Spinal cord (tissue), 10 donors: ENCODE results near the gene ROR2. TPM values are rescaled to one million over a fixed set of nuclear protein-coding genes. Genes with fewer than 3 reads are reported as not detected.

Source experiments
- DNase-seq, 6 donors: peaks; one replicate each; pipeline versions ENCODE4 v3.0.0 to v3.0.0-alpha.2; 2013 to 2015; ENCODE audit warnings: low spot score in 6 of 6, low read depth in 4 of 6
- H3K27ac ChIP-seq: one replicate; pipeline ENCODE4 v1.5.1; 2013; ENCODE audit warnings: low read depth, low read length, control low read depth
- H3K27me3 ChIP-seq: one replicate; pipeline ENCODE4 v1.6.1; 2013; ENCODE audit warnings: low read length; ENCODE audit not compliant: control insufficient read depth, insufficient read depth
- H3K36me3 ChIP-seq: one replicate; pipeline ENCODE4 v1.6.1; 2013; ENCODE audit warnings: low read length; ENCODE audit not compliant: control insufficient read depth, insufficient read depth
- H3K4me1 ChIP-seq: one replicate; pipeline ENCODE4 v1.6.1; 2013; ENCODE audit warnings: low read length; ENCODE audit not compliant: control insufficient read depth, insufficient read depth
- H3K4me3 ChIP-seq: one replicate; pipeline ENCODE4 v1.5.1; 2013; ENCODE audit warnings: low read depth, low read length, control low read depth
- H3K9me3 ChIP-seq: one replicate; pipeline ENCODE4 v1.6.1; 2013; ENCODE audit warnings: low read length; ENCODE audit not compliant: control insufficient read depth, insufficient read depth
- WGBS: methylation state at CpG from one replicate; pipeline ENCODE4 v1.1.5; 2013; ENCODE audit warnings: missing lambda C conversion rate; ENCODE audit not compliant: insufficient coverage; 5-methylcytosine and 5-hydroxymethylcytosine counted together
- polyA plus RNA-seq, 2 donors: library from polyadenylated mRNA; unstranded; fragments of 120-200 nt; gene quantifications; one replicate each; pipeline ENCODE4 v1.2.1, GENCODE V29; 2013; ENCODE audit not compliant: insufficient read length in 2 of 2
- total RNA-seq, 2 donors: library from RNA; depleted of rRNA in 1 of 2; stranded (reverse); fragments of 120-200 nt in 1 of 2; fragments of >200 nt in 1 of 2; gene quantifications; one replicate each; pipeline versions ENCODE4 v1.2.3 to v1.2.4, GENCODE V29; 2013 to 2014
- donor health status: healthy.

Gene ROR2
- total and polyA plus RNA-seq, 4 donors = 3.1 to 20.6 (median 5.0) TPM

GRCh38 chr9:91768507-91768906 lies 181.5 kb downstream of the ROR2 start:
- no peak for DNase-seq
- Histone ChIP-seq H3K4me3 (no peak overlapping the region), H3K27ac (no peak overlapping the region), H3K9me3 (no peaks in the 10 kb centered on the region), H3K27me3 (no peaks in the 10 kb centered on the region), H3K4me1 (peaks cover 4% of the 10 kb centered on the region), H3K36me3 (no peaks in the 10 kb centered on the region)
- WGBS = 79% methylated on average over 11 of the region's 15 CpGs

DNA sequence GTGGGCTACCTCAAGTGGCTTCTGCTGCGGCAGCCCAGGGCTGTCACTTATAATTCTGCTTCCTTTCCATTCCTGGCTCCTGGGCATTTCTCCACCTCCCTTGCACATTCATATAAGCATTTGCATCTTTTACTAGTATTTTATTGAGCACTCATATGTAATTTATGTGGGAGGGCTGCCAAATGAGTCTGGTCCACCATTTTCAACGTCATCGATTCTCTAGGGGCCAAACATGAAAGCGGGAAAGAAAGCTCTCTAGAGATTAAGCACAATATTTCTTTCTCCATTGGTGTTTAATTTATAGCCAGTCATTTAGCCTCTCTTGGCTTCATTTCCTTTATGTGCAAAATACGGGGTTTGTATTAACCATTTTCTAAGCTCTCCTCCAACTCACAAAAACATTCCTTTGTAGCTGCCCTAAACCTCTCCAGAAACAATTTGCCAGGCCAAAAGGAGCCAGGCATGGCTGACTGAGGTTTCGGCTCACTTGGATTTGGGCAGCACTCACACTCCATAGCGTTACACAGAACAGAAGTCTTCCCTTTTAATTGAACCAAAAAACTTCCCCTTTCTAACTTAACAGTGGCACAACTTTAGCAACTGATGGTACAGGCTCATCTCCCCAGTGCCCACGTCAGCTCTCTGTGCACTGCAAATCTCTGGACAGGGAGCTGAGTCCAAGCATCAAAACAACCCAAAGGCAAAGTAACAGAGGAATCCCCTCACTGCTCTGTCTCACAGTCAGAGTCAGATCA lies 183.5 kb downstream of the ROR2 start:
- peak in 1 of 6 donors; percentile 74 for DNase-seq
- Histone ChIP-seq H3K9me3 (no peaks in the 10 kb centered on the region), H3K27ac (no peak overlapping the region), H3K4me3 (no peak overlapping the region), H3K36me3 (no peaks in the 10 kb centered on the region), H3K4me1 (no peaks in the 10 kb centered on the region), H3K27me3 (no peaks in the 10 kb centered on the region)
- WGBS = 71% methylated on average over 6 of the region's 8 CpGs

GRCh38 chr9:91765296-91765695 lies 184.7 kb downstream of the ROR2 start:
- H3K27me3 ChIP-seq = no peaks in the 10 kb centered on the region
- no peak overlapping the region for H3K27ac ChIP-seq
- no peaks in the 10 kb centered on the region for H3K9me3 ChIP-seq
- H3K4me3 ChIP-seq = no peak overlapping the region
- H3K36me3 ChIP-seq = no peaks in the 10 kb centered on the region
- DNase-seq = peak in 1 of 6 donors; percentile 31
- no peaks in the 10 kb centered on the region for H3K4me1 ChIP-seq
- no CpG with 5 or more reads among the region's 1 CpG for WGBS

DNA sequence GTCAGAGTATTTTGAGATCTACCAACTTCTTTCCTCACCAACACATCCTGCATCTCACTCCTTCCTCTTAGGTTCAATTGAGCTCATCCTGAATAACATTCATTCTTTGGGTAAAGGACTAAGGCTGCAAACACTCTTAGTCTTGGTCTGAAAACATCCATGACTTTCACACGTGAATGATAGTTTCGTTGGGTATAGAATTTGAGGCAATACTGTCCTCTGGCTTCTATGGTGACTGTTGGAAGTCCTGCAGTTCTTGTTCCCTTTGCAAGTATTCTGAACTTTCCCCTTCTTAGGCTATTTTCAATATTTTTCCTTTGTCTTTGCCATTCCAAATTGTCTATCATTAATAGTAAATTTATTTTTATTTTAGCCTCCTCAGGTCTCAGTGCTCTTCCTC lies 185.4 kb downstream of the ROR2 start:
- Histone ChIP-seq H3K4me3 (no peak overlapping the region), H3K4me1 (no peaks in the 10 kb centered on the region), H3K9me3 (no peaks in the 10 kb centered on the region), H3K36me3 (no peaks in the 10 kb centered on the region), H3K27ac (no peak overlapping the region), H3K27me3 (no peaks in the 10 kb centered on the region)
- 100% methylated on average over 2 of the region's 2 CpGs for WGBS
- DNase-seq = no peak

- Histone ChIP-seq H3K4me3 (no peak overlapping the region), H3K9me3 (no peaks in the 10 kb centered on the region), H3K4me1 (no peaks in the 10 kb centered on the region), H3K27me3 (no peaks in the 10 kb centered on the region), H3K27ac (no peak overlapping the region), H3K36me3 (no peaks in the 10 kb centered on the region)
- 100% methylated on average over 1 of the region's 4 CpGs for WGBS
- no peak for DNase-seq
Measured at GRCh38 chr9:91761362-91761761, 188.7 kb downstream of the ROR2 start.

GRCh38 chr9:91760906-91761305 lies 189.1 kb downstream of the ROR2 start:
- Histone ChIP-seq H3K9me3 (no peaks in the 10 kb centered on the region), H3K27ac (no peak overlapping the region), H3K4me3 (no peak overlapping the region), H3K36me3 (no peaks in the 10 kb centered on the region), H3K4me1 (no peaks in the 10 kb centered on the region), H3K27me3 (no peaks in the 10 kb centered on the region)
- 100% methylated on average over 1 of the region's 1 CpG for WGBS
- DNase-seq = no peak

- no peaks in the 10 kb centered on the region for H3K27me3 ChIP-seq
- H3K4me1 ChIP-seq = no peaks in the 10 kb centered on the region
- no peaks in the 10 kb centered on the region for H3K36me3 ChIP-seq
- H3K27ac ChIP-seq = no peak overlapping the region
- WGBS = 33% methylated on average over 3 of the region's 5 CpGs
- no peak overlapping the region for H3K4me3 ChIP-seq
- H3K9me3 ChIP-seq = no peaks in the 10 kb centered on the region
- DNase-seq = no peak
Measured at GRCh38 chr9:91758491-91758981, 191.5 kb downstream of the ROR2 start.

DNA sequence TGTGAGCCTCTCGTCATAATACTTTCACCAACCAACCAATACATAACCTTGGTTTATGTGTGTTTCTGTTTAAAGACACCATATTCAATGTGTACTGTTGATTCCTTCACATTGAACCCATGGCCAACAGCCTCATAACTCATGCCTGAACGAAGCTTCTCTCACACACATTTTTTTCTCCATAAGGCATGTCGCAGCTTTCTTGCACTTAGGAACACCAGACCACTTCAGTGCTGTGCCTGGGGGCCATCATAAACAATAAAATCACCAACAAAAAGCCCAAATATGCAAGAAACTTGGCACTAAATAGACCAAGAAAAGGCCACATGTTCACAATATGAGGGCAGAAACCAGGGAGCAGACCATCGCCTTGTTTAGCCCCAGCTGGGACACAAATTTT lies 192.2 kb downstream of the ROR2 start:
- WGBS = 56% methylated on average over 2 of the region's 4 CpGs
- Histone ChIP-seq H3K9me3 (no peaks in the 10 kb centered on the region), H3K36me3 (no peaks in the 10 kb centered on the region), H3K27ac (no peak overlapping the region), H3K4me1 (no peaks in the 10 kb centered on the region), H3K27me3 (no peaks in the 10 kb centered on the region), H3K4me3 (no peak overlapping the region)
- DNase-seq = no peak

DNA sequence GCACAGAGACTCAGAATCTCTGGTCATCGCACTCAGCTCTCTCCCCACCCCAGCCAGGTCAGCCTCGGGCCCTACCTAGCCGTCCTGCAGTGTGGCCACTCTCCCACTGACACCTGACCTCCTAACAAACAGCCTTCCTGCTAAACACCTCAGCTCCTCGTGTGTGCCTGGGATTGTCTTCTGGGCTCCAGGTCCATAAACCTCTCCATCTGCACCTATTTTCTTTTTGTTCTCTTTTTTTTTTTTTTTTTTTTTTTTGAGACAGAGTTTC lies 193.6 kb downstream of the ROR2 start:
- Histone ChIP-seq H3K36me3 (no peaks in the 10 kb centered on the region), H3K4me1 (no peaks in the 10 kb centered on the region), H3K27me3 (no peaks in the 10 kb centered on the region), H3K4me3 (no peak overlapping the region), H3K27ac (no peak overlapping the region), H3K9me3 (no peaks in the 10 kb centered on the region)
- 94% methylated on average over 4 of the region's 4 CpGs for WGBS
- no peak for DNase-seq

DNA sequence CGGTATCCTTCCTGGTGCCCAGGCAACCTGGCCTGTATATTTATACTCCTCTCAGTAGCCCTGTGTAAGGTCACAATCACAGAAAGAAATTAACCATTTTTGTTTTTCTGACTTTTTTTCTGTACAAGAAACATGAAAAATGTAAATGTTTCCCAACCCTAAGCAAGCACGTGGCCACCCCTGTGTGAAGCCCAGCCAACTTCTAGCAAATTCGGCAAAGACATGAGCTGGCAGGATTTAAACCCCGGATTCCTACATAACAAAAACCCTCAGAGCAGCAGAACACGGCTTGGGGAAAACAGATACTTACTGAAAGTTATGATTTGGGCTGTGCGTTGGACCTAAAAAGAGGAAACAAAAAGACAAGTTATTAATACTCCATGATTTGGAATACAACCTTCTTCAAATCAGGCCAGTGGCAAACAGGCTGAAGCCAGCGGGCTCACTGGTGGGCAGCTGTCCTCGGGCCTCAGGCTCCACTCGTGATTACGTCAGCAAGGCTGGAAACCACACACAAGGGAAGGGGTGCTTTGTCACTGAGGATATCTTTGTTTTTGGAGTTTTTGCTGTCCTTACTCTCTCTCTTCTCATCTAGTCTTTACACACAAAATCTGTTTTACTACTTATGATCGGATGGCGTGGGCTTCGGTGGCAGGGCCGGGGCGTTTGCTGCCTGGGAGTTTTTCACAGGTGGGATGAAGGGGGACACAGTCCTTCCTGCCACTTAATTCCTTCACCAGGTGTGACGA lies 194.1 kb downstream of the ROR2 start:
- no peaks in the 10 kb centered on the region for H3K4me1 ChIP-seq
- no peaks in the 10 kb centered on the region for H3K36me3 ChIP-seq
- no peaks in the 10 kb centered on the region for H3K9me3 ChIP-seq
- H3K27ac ChIP-seq = no peak overlapping the region
- no peak overlapping the region for H3K4me3 ChIP-seq
- 80% methylated on average over 1 of the region's 16 CpGs for WGBS
- no peaks in the 10 kb centered on the region for H3K27me3 ChIP-seq
- no peak for DNase-seq
